Body of pancreas (tissue), 2 donors: Measurements from ENCODE around the gene MYO1G. TPM values are rescaled to one million over a fixed set of nuclear protein-coding genes. Genes with fewer than 3 reads are reported as not detected.

Experiments used
- total RNA-seq, 2 donors: library from RNA; depleted of rRNA; stranded (reverse); fragments of >200 nt; gene quantifications; one replicate each; pipeline ENCODE4 v1.1.0, GENCODE V29; 2016

Gene MYO1G
- total RNA-seq, 2 donors from 2014 or later, result 2.3 to 3.3 TPM

Other genes starting within 250 kb of the MYO1G start
- gene ZMIZ2, start 230.2 kb downstream of the MYO1G start, total RNA-seq, result 10 to 100 TPM; 30.9 to 50.4 TPM
- 100 to 1,000 TPM; 352 to 366 TPM for gene PPIA, start 182.3 kb downstream of the MYO1G start, total RNA-seq
- 10 to 100 TPM; 46.5 to 59.9 TPM for gene H2AZ2, start 130.9 kb downstream of the MYO1G start, total RNA-seq
- 10 to 100 TPM; 10.5 to 10.9 TPM for gene PURB, start 93.5 kb downstream of the MYO1G start, total RNA-seq
- gene CCM2, start 21.2 kb upstream of the MYO1G start, total RNA-seq, result 10 to 100 TPM; 19.4 to 22.3 TPM
- 1 to 10 TPM in 1 of 2 donors, under 1 TPM in 1; 0.78 to 1.6 TPM for gene NACAD, start 110.0 kb upstream of the MYO1G start, total RNA-seq
- gene TBRG4, start 132.7 kb upstream of the MYO1G start, total RNA-seq, result 10 to 100 TPM; 14.0 to 81.4 TPM
- 10 to 100 TPM; 14.0 to 23.1 TPM for gene RAMP3, start 178.8 kb upstream of the MYO1G start, total RNA-seq